PFSK-1 (cell line): Measurements from ENCODE around the gene FAM13A.

Source experiments
- FOXP2 ChIP-seq: optimal IDR thresholded peaks from 2 replicates; pipeline ENCODE3; 2011; ENCODE audit warnings: borderline replicate concordance, control low read depth, inconsistent platforms; ENCODE audit not compliant: insufficient read depth; ENCODE audit errors: extremely low read length, extremely low read depth
- SIN3A ChIP-seq: IDR thresholded peaks from 2 replicates; pipeline ENCODE4 v1.6.1; 2012; ENCODE audit warnings: mild to moderate bottlenecking, low read length, moderate library complexity, borderline replicate concordance; ENCODE audit not compliant: insufficient read depth
- TAF1 ChIP-seq: IDR thresholded peaks from 2 replicates; pipeline ENCODE4 v1.6.1; 2012; ENCODE audit warnings: low read length, control low read depth, borderline replicate concordance; ENCODE audit not compliant: insufficient read depth
- TF ChIP-seq, protein P1 (sequence below), 2 experiments: IDR thresholded peaks; 2 replicates each; pipeline versions ENCODE4 v1.6.1 to v1.8.0; 2011 to 2012; ENCODE audit warnings: low read depth in 2 of 2, low read length in 2 of 2, control low read depth in 1 of 2, inconsistent platforms in 1 of 2, mild to moderate bottlenecking in 1 of 2, moderate library complexity in 1 of 2; ENCODE audit not compliant: insufficient read depth in 1 of 2

DNA sequence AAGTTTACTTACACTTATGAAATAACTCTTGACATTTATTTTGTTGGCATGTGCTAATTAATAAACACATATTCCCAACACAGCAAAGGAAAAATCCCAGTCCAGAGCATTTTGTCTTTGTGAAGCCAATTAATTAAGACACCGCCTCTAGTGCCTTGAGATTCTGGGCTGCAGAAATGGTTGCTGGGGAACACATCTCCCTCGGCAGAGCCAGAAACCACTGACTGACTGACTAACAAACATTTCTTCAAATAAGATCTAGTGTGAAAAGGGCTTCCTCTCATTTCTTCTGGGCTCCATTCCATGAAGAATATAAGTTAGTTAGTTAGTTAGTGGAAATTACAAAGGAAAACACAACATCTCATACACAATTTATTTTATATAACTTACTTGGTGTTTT lies 331.0 kb downstream of the FAM13A start:
- TF ChIP-seq FOXP2 (no peak), TAF1 (no peak), SIN3A (no peak)
- TF ChIP-seq, protein P1, sequence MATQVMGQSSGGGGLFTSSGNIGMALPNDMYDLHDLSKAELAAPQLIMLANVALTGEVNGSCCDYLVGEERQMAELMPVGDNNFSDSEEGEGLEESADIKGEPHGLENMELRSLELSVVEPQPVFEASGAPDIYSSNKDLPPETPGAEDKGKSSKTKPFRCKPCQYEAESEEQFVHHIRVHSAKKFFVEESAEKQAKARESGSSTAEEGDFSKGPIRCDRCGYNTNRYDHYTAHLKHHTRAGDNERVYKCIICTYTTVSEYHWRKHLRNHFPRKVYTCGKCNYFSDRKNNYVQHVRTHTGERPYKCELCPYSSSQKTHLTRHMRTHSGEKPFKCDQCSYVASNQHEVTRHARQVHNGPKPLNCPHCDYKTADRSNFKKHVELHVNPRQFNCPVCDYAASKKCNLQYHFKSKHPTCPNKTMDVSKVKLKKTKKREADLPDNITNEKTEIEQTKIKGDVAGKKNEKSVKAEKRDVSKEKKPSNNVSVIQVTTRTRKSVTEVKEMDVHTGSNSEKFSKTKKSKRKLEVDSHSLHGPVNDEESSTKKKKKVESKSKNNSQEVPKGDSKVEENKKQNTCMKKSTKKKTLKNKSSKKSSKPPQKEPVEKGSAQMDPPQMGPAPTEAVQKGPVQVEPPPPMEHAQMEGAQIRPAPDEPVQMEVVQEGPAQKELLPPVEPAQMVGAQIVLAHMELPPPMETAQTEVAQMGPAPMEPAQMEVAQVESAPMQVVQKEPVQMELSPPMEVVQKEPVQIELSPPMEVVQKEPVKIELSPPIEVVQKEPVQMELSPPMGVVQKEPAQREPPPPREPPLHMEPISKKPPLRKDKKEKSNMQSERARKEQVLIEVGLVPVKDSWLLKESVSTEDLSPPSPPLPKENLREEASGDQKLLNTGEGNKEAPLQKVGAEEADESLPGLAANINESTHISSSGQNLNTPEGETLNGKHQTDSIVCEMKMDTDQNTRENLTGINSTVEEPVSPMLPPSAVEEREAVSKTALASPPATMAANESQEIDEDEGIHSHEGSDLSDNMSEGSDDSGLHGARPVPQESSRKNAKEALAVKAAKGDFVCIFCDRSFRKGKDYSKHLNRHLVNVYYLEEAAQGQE (IDR thresholded peaks at IDR 0.05; ENCODE audit: insufficient read depth in 1 of 2, low read depth in 2 of 2, low read length in 2 of 2), result no peak
